ENCODE data around the gene PPM1H.

The PPM1H gene

DNA sequence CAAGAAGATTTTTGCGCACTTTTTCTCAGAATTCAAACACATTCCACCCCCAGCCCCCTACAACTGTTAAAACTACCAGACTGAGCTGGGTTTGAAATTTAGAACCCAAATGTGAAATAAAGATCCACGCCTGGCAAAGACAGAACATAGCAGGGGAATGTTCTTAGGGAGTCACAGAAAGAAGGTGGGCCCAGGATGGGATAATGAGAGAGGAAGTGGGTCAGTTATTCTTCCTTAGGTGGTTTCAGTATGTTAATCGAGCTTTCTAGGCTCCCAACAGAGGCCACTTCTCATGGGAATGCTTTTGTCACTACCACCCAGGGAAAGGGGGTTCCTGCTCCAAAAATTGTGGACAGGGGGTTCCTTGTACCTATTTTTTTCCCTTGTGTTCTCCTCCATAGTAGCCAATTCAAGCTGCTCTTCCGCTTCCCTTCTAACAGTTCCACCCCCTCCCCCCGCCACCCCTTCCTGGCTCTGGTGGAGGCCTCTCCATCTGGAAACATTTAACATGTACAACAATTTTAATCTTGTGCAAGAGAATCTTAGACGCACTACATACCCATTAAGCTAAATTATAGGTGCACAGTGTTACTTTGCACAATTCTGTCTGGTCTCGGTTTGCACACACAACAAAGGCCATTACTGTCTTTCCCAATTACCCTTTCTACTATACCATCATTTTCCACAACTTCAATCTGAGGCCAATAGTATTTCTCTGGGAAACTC lies 250.2 kb downstream of the PPM1H start:
- no peak overlapping the region for H3K4me3 ChIP-seq (ENCODE audit: low read depth, low read length)
- TF ChIP-seq, protein P1, sequence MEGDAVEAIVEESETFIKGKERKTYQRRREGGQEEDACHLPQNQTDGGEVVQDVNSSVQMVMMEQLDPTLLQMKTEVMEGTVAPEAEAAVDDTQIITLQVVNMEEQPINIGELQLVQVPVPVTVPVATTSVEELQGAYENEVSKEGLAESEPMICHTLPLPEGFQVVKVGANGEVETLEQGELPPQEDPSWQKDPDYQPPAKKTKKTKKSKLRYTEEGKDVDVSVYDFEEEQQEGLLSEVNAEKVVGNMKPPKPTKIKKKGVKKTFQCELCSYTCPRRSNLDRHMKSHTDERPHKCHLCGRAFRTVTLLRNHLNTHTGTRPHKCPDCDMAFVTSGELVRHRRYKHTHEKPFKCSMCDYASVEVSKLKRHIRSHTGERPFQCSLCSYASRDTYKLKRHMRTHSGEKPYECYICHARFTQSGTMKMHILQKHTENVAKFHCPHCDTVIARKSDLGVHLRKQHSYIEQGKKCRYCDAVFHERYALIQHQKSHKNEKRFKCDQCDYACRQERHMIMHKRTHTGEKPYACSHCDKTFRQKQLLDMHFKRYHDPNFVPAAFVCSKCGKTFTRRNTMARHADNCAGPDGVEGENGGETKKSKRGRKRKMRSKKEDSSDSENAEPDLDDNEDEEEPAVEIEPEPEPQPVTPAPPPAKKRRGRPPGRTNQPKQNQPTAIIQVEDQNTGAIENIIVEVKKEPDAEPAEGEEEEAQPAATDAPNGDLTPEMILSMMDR (IDR thresholded peaks at IDR 0.05; ENCODE audit: borderline replicate concordance, insufficient read depth, low read depth, low read length) = no peak

DNA sequence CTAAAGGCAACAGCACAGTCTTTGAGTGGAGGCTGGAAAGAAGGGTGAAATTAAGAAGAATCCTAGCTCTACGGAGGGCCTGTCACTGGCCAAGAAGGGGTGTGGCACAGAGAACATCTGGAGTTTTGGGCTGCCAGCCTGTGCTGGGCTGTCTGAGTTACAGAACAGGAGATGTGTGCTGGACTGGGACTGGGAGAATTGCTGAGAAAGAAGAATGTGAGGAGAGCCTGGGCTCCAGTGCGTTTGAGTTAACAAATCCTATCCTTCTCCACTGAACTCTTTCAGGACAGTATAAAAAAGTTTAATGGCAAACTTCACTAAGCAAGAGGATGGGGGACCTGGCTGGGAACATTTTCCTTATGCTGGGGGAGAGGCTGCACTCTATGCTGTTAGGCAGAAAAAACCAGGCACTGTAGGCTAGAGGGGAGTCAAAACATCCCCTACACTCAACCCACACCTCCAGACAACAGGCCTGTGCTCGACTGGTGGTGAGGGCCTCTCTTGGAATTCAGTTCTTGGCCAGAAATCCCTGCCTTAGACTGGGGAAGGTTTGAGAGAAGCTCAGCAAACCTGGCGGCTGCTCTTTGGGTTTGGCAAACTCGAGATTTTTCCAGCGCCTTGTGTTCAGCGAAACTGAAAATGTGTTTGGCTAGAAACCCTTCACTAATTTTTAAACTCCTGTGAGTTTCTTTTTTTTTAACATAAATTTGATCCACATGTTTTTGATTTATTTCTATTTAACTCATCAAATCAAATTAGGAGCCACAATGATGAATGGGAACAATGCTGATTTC lies 251.0 kb downstream of the PPM1H start:
- H3K4me3 ChIP-seq (ENCODE audit: low read depth, low read length) = no peak overlapping the region

DNA sequence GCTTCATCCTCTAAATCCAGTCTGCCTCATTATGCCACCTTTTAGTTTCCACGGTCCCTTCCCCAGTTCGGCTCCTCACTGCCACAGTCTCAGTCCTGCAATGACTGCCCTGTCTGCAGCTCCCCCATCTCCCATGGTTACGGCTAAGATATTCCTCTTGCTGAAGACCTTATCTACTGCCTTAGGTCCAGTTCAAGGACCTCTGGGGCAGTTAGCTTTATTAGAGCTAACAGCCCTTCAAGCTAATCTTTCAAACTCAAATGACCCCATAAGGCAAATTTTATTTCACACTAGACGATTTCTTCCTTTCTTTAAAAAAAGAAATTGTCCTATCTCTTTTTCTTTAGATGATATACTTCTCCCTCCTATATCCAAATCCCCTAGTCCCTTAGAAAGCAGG lies 253.6 kb downstream of the PPM1H start:
- TF ChIP-seq, protein P1 (IDR thresholded peaks at IDR 0.05; ENCODE audit: borderline replicate concordance, insufficient read depth, low read depth, low read length) = no peak
- H3K4me3 ChIP-seq (ENCODE audit: low read depth, low read length) = no peak overlapping the region

More for the DNA sequence above, 251.0 kb downstream of the PPM1H start:
- TF ChIP-seq, protein P1 (IDR thresholded peaks at IDR 0.05; ENCODE audit: borderline replicate concordance, insufficient read depth, low read depth, low read length) = no peak

DNA sequence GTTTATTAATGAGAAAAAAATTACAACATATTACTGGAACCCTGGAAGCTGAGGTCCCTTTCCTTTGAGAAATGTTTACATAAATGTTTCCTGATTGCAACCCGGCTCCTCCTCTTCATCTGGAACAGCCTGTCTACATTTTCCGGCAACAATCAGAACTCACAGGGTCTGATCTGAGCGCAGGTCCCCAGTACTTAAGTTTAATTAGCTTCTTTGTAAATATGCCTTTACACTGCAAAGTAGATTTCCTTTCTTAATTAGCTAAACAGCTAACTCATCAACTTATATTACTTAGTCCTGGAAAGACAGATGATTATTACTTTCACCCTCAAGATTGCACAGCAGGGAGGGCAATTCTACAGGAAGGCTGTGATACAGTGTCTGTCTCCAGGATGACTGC lies 255.3 kb downstream of the PPM1H start:
- H3K4me3 ChIP-seq (ENCODE audit: low read depth, low read length) = no peak overlapping the region
- TF ChIP-seq, protein P1 (IDR thresholded peaks at IDR 0.05; ENCODE audit: borderline replicate concordance, insufficient read depth, low read depth, low read length) = no peak

DNA sequence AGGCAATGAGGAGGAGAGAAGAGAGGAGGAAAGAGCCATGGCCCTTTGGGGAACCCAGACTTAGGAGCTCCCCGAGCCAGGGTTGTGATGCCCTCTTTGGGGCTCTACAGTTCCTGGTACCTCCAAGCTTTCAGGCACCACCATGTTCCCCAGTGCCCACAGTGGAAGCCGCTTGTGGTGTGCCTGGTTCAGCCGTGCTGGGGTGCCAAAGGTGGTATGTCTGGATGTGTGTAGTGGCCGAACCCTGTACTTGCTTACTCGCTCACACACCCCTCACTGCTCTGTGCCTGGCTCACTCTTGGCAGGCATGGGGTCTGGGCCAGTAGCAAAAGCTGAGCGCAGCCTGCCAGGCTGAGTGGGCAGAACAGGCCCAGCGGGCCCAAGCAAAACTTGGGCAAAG lies 257.6 kb downstream of the PPM1H start:
- TF ChIP-seq, protein P1 (IDR thresholded peaks at IDR 0.05; ENCODE audit: borderline replicate concordance, insufficient read depth, low read depth, low read length) = no peak
- no peak overlapping the region for H3K4me3 ChIP-seq (ENCODE audit: low read depth, low read length)

DNA sequence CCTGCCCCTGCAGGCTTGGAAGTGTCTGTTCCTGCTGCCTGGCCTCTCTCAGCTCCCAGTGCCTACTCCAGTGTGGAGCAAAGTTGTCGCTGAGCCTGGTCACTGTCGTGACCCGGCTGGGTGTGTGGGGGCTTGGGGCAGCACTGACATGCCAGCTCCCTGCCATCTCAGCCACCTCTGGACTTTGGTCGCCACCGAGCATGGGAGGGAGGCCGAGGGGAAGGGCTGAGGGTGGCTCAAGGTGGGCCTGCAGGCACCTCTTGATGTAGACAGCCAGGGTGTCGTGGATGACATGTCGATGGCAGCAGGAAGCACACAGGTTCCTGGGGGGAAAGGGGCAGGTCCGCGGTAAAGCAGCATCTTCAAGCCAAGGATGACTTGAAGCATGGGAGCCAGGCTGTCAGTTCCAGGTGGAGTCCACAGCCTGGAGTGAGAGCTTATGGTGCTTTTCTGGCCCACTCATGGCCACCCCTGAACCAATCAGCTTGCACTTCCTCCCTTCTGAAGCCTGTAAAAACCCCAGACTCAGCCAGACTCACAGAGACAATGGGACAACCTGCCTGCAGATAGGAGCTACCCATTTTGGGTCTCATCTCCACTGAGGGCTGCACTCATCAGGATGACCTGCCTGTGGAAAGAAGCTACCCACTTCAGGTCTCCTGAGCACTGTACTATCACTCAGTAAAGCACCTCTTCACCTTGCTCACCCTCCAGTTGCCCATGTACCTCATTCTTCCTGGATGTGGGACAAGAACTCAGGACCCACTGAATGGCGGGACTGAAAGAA lies 258.2 kb downstream of the PPM1H start:
- no peak overlapping the region for H3K4me3 ChIP-seq (ENCODE audit: low read depth, low read length)
- TF ChIP-seq, protein P1 (IDR thresholded peaks at IDR 0.05; ENCODE audit: borderline replicate concordance, insufficient read depth, low read depth, low read length) = no peak

Data from GM12875 (cell line).